ENCODE data around the gene PEAR1. TPM values are rescaled to one million over a fixed set of nuclear protein-coding genes. Genes with fewer than 3 reads are reported as not detected.

The PEAR1 gene
- total RNA-seq, 1 experiment from 2014 or later, result 10.8 TPM

DNA sequence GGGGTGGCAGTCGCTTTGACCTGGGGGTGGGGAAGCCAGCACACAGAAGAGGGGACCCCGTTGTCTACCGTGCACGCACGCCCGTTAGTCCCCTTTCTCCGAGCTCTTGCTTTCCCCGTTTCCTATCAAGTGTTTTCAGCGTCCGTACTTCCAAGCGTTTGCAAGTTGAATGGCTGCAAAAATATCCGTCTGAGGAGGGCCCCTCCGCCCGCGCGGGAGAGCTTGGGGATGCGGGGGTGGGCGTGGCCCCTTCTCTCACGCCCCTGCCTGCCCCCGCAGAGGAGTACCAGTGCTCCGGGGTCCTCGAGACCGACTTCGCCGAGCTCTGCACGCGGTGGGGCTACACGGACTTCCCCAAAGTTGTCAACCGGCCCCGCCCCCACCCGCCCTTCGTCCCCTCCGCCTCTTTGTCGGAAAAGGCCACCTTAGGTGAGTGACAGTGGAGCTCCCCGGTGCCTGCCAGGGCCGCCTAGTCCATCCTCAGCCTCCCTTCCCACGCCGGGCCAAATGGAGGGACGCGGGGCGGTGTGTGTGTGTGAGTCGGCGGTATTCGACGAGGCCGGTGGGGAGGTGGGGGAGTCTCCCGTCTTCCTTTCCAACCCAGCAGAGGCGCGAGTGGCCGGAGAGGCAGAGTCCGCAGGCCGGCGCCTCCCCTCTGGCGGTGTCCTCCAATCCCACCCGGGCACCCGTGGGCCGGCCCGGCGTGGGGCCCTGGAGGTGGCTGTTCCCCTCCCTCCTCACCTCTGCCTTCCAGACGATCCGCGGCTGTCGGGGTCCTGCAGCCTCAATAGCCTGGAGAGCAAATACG is 30.4 kb downstream of the PEAR1 start:
- no peak for DNase-seq (ENCODE audit: low read depth, low spot score)
- H2AFZ ChIP-seq (ENCODE audit: low read depth, low read length, poor library complexity, severe bottlenecking), result no peak overlapping the region
- no peak overlapping the region for H3K4me2 ChIP-seq (ENCODE audit: low read length)
- BruUV-seq (replicated peaks), result no TSS peak
- no peaks in the 10 kb centered on the region for H3K79me2 ChIP-seq (ENCODE audit: insufficient read depth, low read length)
- no peak overlapping the region for H3K4me3 ChIP-seq (replicated peaks in 1 of 2; ENCODE audit: low read depth in 1 of 2, low read length in 2 of 2)
- ChIA-PET RAD21 (ENCODE audit: low non-redundant PET in 1 of 2, low total read pairs in 2 of 2, uncharacterized antibody in 2 of 2, unreplicated experiment in 2 of 2) (no interaction called here), CTCF (no interaction called here), POLR2A (no interaction called here)
- TF ChIP-seq CBX3 (IDR thresholded peaks at IDR 0.05; ENCODE audit: low read depth), result no peak
- TF ChIP-seq EGR1 (IDR thresholded peaks at IDR 0.05; ENCODE audit: low read depth), result no peak
- TF ChIP-seq, protein P1, sequence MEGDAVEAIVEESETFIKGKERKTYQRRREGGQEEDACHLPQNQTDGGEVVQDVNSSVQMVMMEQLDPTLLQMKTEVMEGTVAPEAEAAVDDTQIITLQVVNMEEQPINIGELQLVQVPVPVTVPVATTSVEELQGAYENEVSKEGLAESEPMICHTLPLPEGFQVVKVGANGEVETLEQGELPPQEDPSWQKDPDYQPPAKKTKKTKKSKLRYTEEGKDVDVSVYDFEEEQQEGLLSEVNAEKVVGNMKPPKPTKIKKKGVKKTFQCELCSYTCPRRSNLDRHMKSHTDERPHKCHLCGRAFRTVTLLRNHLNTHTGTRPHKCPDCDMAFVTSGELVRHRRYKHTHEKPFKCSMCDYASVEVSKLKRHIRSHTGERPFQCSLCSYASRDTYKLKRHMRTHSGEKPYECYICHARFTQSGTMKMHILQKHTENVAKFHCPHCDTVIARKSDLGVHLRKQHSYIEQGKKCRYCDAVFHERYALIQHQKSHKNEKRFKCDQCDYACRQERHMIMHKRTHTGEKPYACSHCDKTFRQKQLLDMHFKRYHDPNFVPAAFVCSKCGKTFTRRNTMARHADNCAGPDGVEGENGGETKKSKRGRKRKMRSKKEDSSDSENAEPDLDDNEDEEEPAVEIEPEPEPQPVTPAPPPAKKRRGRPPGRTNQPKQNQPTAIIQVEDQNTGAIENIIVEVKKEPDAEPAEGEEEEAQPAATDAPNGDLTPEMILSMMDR (IDR thresholded peaks at IDR 0.05 in 2 of 3, conservative IDR thresholded peaks at IDR 0.05 in 1 of 3; ENCODE audit: borderline replicate concordance in 1 of 3, insufficient read depth in 1 of 3, low read depth in 2 of 3, low read length in 2 of 3), result no peak
- TF ChIP-seq FOSL1 (IDR thresholded peaks at IDR 0.05; ENCODE audit: low read depth), result no peak
- no peak for TF ChIP-seq YY1 (IDR thresholded peaks at IDR 0.05; ENCODE audit: extremely low read depth, insufficient replicate concordance, low read depth, low read length)
- no peak for TF ChIP-seq ZFX (IDR thresholded peaks at IDR 0.05)
- TF ChIP-seq, protein P2, sequence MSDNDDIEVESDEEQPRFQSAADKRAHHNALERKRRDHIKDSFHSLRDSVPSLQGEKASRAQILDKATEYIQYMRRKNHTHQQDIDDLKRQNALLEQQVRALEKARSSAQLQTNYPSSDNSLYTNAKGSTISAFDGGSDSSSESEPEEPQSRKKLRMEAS (IDR thresholded peaks at IDR 0.05), result no peak
- TF ChIP-seq JUND (IDR thresholded peaks at IDR 0.05), result no peak
- no peak for TF ChIP-seq SRF (IDR thresholded peaks at IDR 0.05; ENCODE audit: low read depth)
- no peak for TF ChIP-seq SIN3A (IDR thresholded peaks at IDR 0.05; ENCODE audit: low read depth)
- TF ChIP-seq POLR2AphosphoS5 (IDR thresholded peaks at IDR 0.05; ENCODE audit: low read depth, low read length), result no peak
- peaks cover 34 to 52% of the 10 kb centered on the region in 2 experiments for H3K4me1 ChIP-seq (ENCODE audit: control insufficient read depth in 1 of 2, insufficient read depth in 2 of 2, low read length in 2 of 2)
- no peak for ATAC-seq
- no peak overlapping the region for H3K9ac ChIP-seq (ENCODE audit: low read length)
- intact Hi-C loops (cut with micrococcal nuclease), result loop anchor here (10.0 kb wide), 1 partner anchor 299 kb away; no protein-coding TSS in a partner anchor
- H3K36me3 ChIP-seq (ENCODE audit: control insufficient read depth in 1 of 2, insufficient read depth in 2 of 2, low read length in 2 of 2), result no peaks in the 10 kb centered on the region
- no peak overlapping the region for H3K27ac ChIP-seq (ENCODE audit: low read depth, low read length)
- H4K20me1 ChIP-seq (ENCODE audit: insufficient read depth), result no peaks in the 10 kb centered on the region
- no peaks in the 10 kb centered on the region for H3K9me2 ChIP-seq (ENCODE audit: insufficient read depth)
- H3K27me3 ChIP-seq (ENCODE audit: insufficient read depth, low read length), result peaks cover 20% of the 10 kb centered on the region; the same call in 1 of the 2 replicates
- no peaks in the 10 kb centered on the region for H3K9me3 ChIP-seq (ENCODE audit: control insufficient read depth in 1 of 2, insufficient read depth in 1 of 2, low read depth in 1 of 2, low read length in 2 of 2)
